NK-92 treated with Interleukin-12 subunit alpha and Interleukin-12 subunit beta, amount 100 ng/mL, for 24 hours (cell line): Measurements from ENCODE around the gene PLEKHB1.
"Not testable (repeated sequence)": the region's sequence is repeated elsewhere in the genome, so short reads cannot be mapped to it uniquely, and the experiment has no call there.

ENCODE experiments used
- DNase-seq: peaks from one replicate; lab custom pipeline; 2025; lab: John Stamatoyannopoulos, UW

The PLEKHB1 gene

GRCh38 chr11:73676552-73676951, 30.2 kb downstream of the PLEKHB1 start:
- not testable (repeated sequence) for DNase-seq

GRCh38 chr11:73680687-73681086, 34.3 kb downstream of the PLEKHB1 start:
- no peak for DNase-seq

DNA sequence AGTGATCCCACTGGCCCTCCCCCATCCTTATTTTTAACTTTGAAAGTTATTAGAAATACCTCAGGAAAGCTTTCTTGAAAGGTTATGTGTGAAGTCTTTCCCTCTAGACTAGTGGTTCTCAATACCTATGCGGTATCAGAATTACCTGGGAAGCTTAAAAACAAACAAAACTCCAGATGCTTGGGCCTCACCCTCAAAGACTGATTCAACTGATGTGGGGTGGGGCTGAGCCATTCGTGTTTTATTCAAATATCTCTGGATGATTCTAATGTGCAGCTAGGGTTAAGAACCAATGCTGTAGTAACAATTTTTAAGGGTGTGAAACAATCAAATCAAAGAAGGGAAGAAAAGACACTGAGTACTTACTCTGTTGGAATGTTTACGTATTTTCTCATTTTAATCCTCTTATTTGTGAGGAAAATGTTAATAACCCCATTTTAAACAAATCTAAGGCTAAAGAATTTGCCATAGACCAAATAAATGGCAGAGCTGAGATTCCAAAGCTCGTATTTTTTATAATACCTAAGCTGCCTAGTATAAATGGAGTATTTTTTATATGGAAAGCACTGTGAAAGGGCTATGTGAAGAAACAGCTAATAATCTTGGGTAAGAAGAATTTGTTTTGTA, 47.6 kb downstream of the PLEKHB1 start:
- no peak for DNase-seq

GRCh38 chr11:73705053-73705452, 58.7 kb downstream of the PLEKHB1 start:
- DNase-seq, result no peak

GRCh38 chr11:73710964-73711363, 64.6 kb downstream of the PLEKHB1 start:
- no peak for DNase-seq
